K562 (cell line): Measurements from ENCODE around the gene CMSS1. TPM values are rescaled to one million over a fixed set of nuclear protein-coding genes. Genes with fewer than 3 reads are reported as not detected.

ENCODE experiments used
- ATAC-seq: fragments of 200-7000 bp; cut with Tn5 transposase; 3 replicates; pipeline ENCODE4 v1.9.1; 2020; ENCODE audit warnings: moderate library complexity
- BruUV-seq: library from RNA; stranded (reverse); fragments of 400-500 nt; replicated peaks from 2 replicates; lab custom pipeline; 2021; lab: Mats Ljungman, UMichigan
- CTCF ChIA-PET: fragments of 300-600 bp; formaldehyde crosslinking; extraction: SDS; loops from one replicate; lab custom pipeline; 2021; ENCODE audit warnings: low intra/inter-chr PET ratio; lab: Yijun Ruan, JAX
- POLR2A ChIA-PET: fragments of 300-600, 350-650 bp; sonication (Branson Sonifier 250); formaldehyde crosslinking; extraction: SDS; loops from one replicate; lab custom pipeline; 2021; ENCODE audit warnings: antibody characterized with exemption, inconsistent platforms; lab: Yijun Ruan, JAX
- DNase-seq, 4 experiments: peaks; one replicate each; pipeline versions ENCODE4 v3.0.0 to v3.0.0-alpha.2; 2011 to 2018; ENCODE audit warnings: low spot score in 3 of 4, mixed read lengths in 3 of 4; ENCODE audit errors: extremely low read depth in 1 of 4
- FAIRE-seq: peaks from 2 replicates; lab custom pipeline; 2011; peaks lifted over from hg19 to GRCh38; lab: Jason Lieb, UNC
- H2AFZ ChIP-seq: 2 replicates; pipeline ENCODE4 v1.6.0; 2011; ENCODE audit warnings: low read depth, low read length, control low read depth, inconsistent platforms
- H3K27ac ChIP-seq: fragments of 200-600 bp; 3 replicates; pipeline ENCODE4 v1.8.0; 2011; ENCODE audit warnings: low read depth, mild to moderate bottlenecking, control low read depth, inconsistent platforms, low read length, moderate library complexity, mixed read lengths; ENCODE audit errors: extremely low read depth
- H3K27me3 ChIP-seq, 2 experiments: fragments of 300-600 bp in 1 of 2; 2 replicates in 1 of 2; 3 replicates in 1 of 2; pipeline versions ENCODE4 v1.6.0 to v1.8.0; 2011; ENCODE audit warnings: inconsistent platforms in 2 of 2, low read length in 2 of 2, mild to moderate bottlenecking in 1 of 2, mixed read lengths in 1 of 2, moderate library complexity in 1 of 2; ENCODE audit not compliant: control insufficient read depth in 2 of 2, insufficient read depth in 2 of 2
- H3K36me3 ChIP-seq: fragments of 300-600 bp; 3 replicates; pipeline ENCODE4 v1.8.0; 2011; ENCODE audit warnings: mild to moderate bottlenecking, low read length, inconsistent platforms; ENCODE audit not compliant: control insufficient read depth, insufficient read depth
- H3K4me1 ChIP-seq, 2 experiments: fragments of 200-600 bp in 1 of 2; replicated peaks in 1 of 2; 2 replicates in 1 of 2; 3 replicates in 1 of 2; pipeline versions ENCODE4 v1.5.1 to v1.8.0; 2011; ENCODE audit warnings: inconsistent platforms in 2 of 2, low read length in 2 of 2, mild to moderate bottlenecking in 1 of 2, mixed read lengths in 1 of 2, moderate library complexity in 1 of 2; ENCODE audit not compliant: control insufficient read depth in 2 of 2, insufficient read depth in 2 of 2
- H3K4me2 ChIP-seq: 2 replicates; pipeline ENCODE4 v1.6.1; 2011; ENCODE audit warnings: low read length, control low read depth, inconsistent platforms, mixed read lengths; ENCODE audit not compliant: insufficient read depth
- H3K4me3 ChIP-seq: fragments of 200-600 bp; sonication (generic), shearing (Covaris generic); 2 replicates; pipeline ENCODE4 v1.5.1; 2016; ENCODE audit warnings: control low read depth, inconsistent platforms
- H3K79me2 ChIP-seq: fragments of 200-600 bp; 3 replicates; pipeline ENCODE4 v1.8.0; 2011; ENCODE audit warnings: low read length, inconsistent platforms; ENCODE audit not compliant: control insufficient read depth, insufficient read depth
- H3K9ac ChIP-seq, 2 experiments: 2 replicates each; pipeline versions ENCODE4 v1.6.0 to v1.6.1; 2011; ENCODE audit warnings: low read depth in 2 of 2, low read length in 2 of 2, control low read depth in 1 of 2, inconsistent platforms in 1 of 2, mild to moderate bottlenecking in 1 of 2, mixed read lengths in 1 of 2; ENCODE audit not compliant: insufficient read depth in 1 of 2
- H3K9me1 ChIP-seq: one replicate; pipeline ENCODE4 v1.6.0; 2011; ENCODE audit warnings: inconsistent platforms, mild to moderate bottlenecking, low read length, moderate library complexity; ENCODE audit not compliant: control insufficient read depth, insufficient read depth
- H3K9me3 ChIP-seq: replicated peaks from 2 replicates; pipeline ENCODE4 v1.5.1; 2011; ENCODE audit warnings: low read depth, low read length, inconsistent platforms; ENCODE audit not compliant: control insufficient read depth, insufficient read depth
- H4K20me1 ChIP-seq: replicated peaks from 2 replicates; pipeline ENCODE4 v1.6.1; 2011; ENCODE audit warnings: low read length, inconsistent platforms, mixed read lengths; ENCODE audit not compliant: control insufficient read depth, insufficient read depth
- BMI1 ChIP-seq: fragments of 150-350 bp; IDR thresholded peaks from 2 replicates; pipeline ENCODE4 v1.6.1; 2014; ENCODE audit warnings: low read length
- CBX2 ChIP-seq: fragments of 200-600 bp; sonication (generic); IDR thresholded peaks from one replicate; pipeline ENCODE4 v1.6.1; 2012; ENCODE audit warnings: mild to moderate bottlenecking, low read length, inconsistent platforms; ENCODE audit not compliant: insufficient read depth, poor library complexity, severe bottlenecking
- HNRNPH1 ChIP-seq: fragments of 200-400 bp; formaldehyde crosslinking; optimal IDR thresholded peaks from 2 replicates; pipeline ENCODE3; 2017; ENCODE audit warnings: low read depth, mild to moderate bottlenecking, low read length, moderate library complexity
- NCOA1 ChIP-seq: fragments of 450-650 bp; IDR thresholded peaks from 2 replicates; pipeline ENCODE4 v1.6.1; 2016; ENCODE audit warnings: low read depth
- SIRT6 ChIP-seq: IDR thresholded peaks from one replicate; pipeline ENCODE4 v1.6.1; 2012; ENCODE audit warnings: low read depth, mild to moderate bottlenecking, control low read depth, inconsistent platforms, low read length, moderate library complexity
- STAT6 ChIP-seq: sonication (generic); formaldehyde crosslinking; IDR thresholded peaks from 2 replicates; pipeline ENCODE4 v1.8.1; 2023; ENCODE audit warnings: mild to moderate bottlenecking, missing genetic modification reagents
- ZBTB7A ChIP-seq: IDR thresholded peaks from 2 replicates; pipeline ENCODE4 v1.6.1; 2011; ENCODE audit warnings: low read depth, mild to moderate bottlenecking, low read length, moderate library complexity, borderline replicate concordance; ENCODE audit not compliant: control insufficient read depth
- WGBS: fragments of 100-300 bp; shearing (Covaris generic); methylation state at CpG from one replicate; pipeline ENCODE4 v1.1.6; 2016; ENCODE audit warnings: low coverage, mixed read lengths; ENCODE audit not compliant: insufficient coverage; ENCODE audit errors: missing lambda C conversion rate; 5-methylcytosine and 5-hydroxymethylcytosine counted together
- in situ Hi-C: fragments of 300-500 bp; cut with MboI; formaldehyde crosslinking; loops from 4 replicates; pipeline ENCODE4 v1.15.0; 2018; ENCODE audit warnings: inconsistent platforms, mixed read lengths
- intact Hi-C: fragments of 100-400 bp; cut with micrococcal nuclease; formaldehyde crosslinking; loops from 2 replicates; pipeline ENCODE4 v1.14.2; 2022
- polyA plus RNA-seq, 8 experiments: library from polyadenylated mRNA; depleted of rRNA in 4 of 8; stranded (reverse) in 5 of 8; unstranded in 3 of 8; fragments of >200 nt; fragmentation: Nextera tagmentation in 2 of 8; fragmentation: Illumina TruSeq in 1 of 8; extraction: Ambion mirVana in 2 of 8; extraction: Trizol in 1 of 8; gene quantifications; 2 replicates each; pipeline versions ENCODE4 v1.2.1 to v1.2.3, GENCODE V29; 2011 to 2014; ENCODE audit warnings: inconsistent platforms in 1 of 8, missing spikeins in 1 of 8
- total RNA-seq, 7 experiments: library from RNA; depleted of rRNA in 6 of 7; stranded (reverse); fragments of >200 nt in 6 of 7; fragmentation: Illumina TruSeq in 2 of 7; extraction: Trizol in 2 of 7; gene quantifications; 2 replicates each; pipeline versions ENCODE4 v1.2.1 to v1.2.3, GENCODE V29; 2011 to 2021; ENCODE audit warnings: low replicate concordance in 1 of 7

CMSS1 gene
- total and polyA plus RNA-seq, 9 of the 15 experiments (the other 6 are each of a cell fraction or from before 2014, with no cell fraction given): 46.9 to 109 (median 72.3) TPM

GRCh38 chr3:100158918-100159330 is 341.3 kb downstream of the CMSS1 start:
- POLR2A ChIA-PET: no interaction called here
- no peaks in the 10 kb centered on the region for H3K9me1 ChIP-seq
- 90% methylated on average over 2 of the region's 2 CpGs for WGBS

More at GRCh38 chr3:100158918-100159330, 341.3 kb downstream of the CMSS1 start:
- TF ChIP-seq BMI1 (no peak), HNRNPH1 (no peak), CBX2 (no peak), SIRT6 (no peak), NCOA1 (no peak), ZBTB7A (no peak), STAT6 (CRISPR knock-in tag) (no peak)
- ATAC-seq (no peak), DNase-seq (no peak), FAIRE-seq (no peak)
- H3K27me3 ChIP-seq: no peaks in the 10 kb centered on the region
- H3K9ac ChIP-seq: no peak overlapping the region
- peaks cover 4% of the 10 kb centered on the region for H3K9me3 ChIP-seq
- H3K36me3 ChIP-seq: peaks cover 8% of the 10 kb centered on the region; the same call in 1 of the 3 replicates
- no peaks in the 10 kb centered on the region for H4K20me1 ChIP-seq
- no peak overlapping the region for H3K27ac ChIP-seq
- H3K4me2 ChIP-seq: no peak overlapping the region
- H3K4me3 ChIP-seq: no peak overlapping the region
- in situ Hi-C loops (no loop called here), intact Hi-C loops (no loop called here)
- H3K79me2 ChIP-seq: no peaks in the 10 kb centered on the region
- BruUV-seq: no TSS peak
- no peaks in the 10 kb centered on the region for H3K4me1 ChIP-seq
- H2AFZ ChIP-seq: no peak overlapping the region
- CTCF ChIA-PET: no interaction called here
